ENCODE measurements around the gene CLDN10.

DNA sequence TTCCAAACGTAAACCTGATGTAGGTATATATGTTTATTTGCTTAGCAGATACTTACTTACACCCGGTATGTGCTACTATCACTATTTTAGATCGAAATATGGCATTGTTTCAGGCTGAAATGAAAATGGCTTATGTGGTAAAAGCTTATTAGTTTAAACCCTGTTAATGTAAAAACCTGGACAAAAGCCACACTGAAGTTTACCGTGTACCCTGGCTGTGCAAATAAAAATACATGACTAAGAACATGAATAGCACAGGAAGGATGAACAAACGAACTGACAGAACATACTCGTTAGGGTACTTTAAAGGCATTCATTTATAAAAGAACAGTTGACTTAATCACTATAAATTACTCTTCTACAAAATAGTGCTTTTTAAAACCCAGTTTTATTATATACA is 6.6 kb downstream of the CLDN10 start:
- TF ChIP-seq, protein P1, sequence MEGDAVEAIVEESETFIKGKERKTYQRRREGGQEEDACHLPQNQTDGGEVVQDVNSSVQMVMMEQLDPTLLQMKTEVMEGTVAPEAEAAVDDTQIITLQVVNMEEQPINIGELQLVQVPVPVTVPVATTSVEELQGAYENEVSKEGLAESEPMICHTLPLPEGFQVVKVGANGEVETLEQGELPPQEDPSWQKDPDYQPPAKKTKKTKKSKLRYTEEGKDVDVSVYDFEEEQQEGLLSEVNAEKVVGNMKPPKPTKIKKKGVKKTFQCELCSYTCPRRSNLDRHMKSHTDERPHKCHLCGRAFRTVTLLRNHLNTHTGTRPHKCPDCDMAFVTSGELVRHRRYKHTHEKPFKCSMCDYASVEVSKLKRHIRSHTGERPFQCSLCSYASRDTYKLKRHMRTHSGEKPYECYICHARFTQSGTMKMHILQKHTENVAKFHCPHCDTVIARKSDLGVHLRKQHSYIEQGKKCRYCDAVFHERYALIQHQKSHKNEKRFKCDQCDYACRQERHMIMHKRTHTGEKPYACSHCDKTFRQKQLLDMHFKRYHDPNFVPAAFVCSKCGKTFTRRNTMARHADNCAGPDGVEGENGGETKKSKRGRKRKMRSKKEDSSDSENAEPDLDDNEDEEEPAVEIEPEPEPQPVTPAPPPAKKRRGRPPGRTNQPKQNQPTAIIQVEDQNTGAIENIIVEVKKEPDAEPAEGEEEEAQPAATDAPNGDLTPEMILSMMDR (conservative IDR thresholded peaks at IDR 0.05), result no peak
- TF ChIP-seq EZH2 (IDR thresholded peaks at IDR 0.05; ENCODE audit: low read depth), result no peak
